Osteocyte (in vitro differentiated cells): ENCODE data around the gene PPP1R3D. TPM values are rescaled to one million over a fixed set of nuclear protein-coding genes. Genes with fewer than 3 reads are reported as not detected.

Experiments
- DNase-seq: peaks from one replicate; pipeline ENCODE4 v3.0.0; 2021; ENCODE audit warnings: mixed read lengths; ENCODE audit not compliant: unreplicated experiment; ENCODE audit errors: extremely low spot score
- H3K27ac Mint-ChIP-seq: one replicate; pipeline ENCODE4 v1.8.0; 2021; ENCODE audit warnings: mild to moderate bottlenecking, mixed read lengths; ENCODE audit not compliant: unreplicated experiment
- H3K27me3 Mint-ChIP-seq: one replicate; pipeline ENCODE4 v1.8.0; 2021; ENCODE audit warnings: mixed read lengths; ENCODE audit not compliant: unreplicated experiment
- H3K36me3 Mint-ChIP-seq: one replicate; pipeline ENCODE4 v1.8.0; 2021; ENCODE audit warnings: mixed read lengths; ENCODE audit not compliant: unreplicated experiment
- H3K4me1 Mint-ChIP-seq: one replicate; pipeline ENCODE4 v1.8.0; 2021; ENCODE audit warnings: mixed read lengths; ENCODE audit not compliant: unreplicated experiment
- H3K4me3 Mint-ChIP-seq: one replicate; pipeline ENCODE4 v1.8.0; 2021; ENCODE audit warnings: mild to moderate bottlenecking, moderate library complexity, mixed read lengths; ENCODE audit not compliant: unreplicated experiment
- H3K9me3 Mint-ChIP-seq: one replicate; pipeline ENCODE4 v1.8.0; 2021; ENCODE audit warnings: mixed read lengths; ENCODE audit not compliant: unreplicated experiment
- CTCF ChIP-seq: fragments of 200-600 bp; sonication (generic); IDR thresholded peaks from 2 replicates; pipeline ENCODE4 v1.5.0; 2021; ENCODE audit warnings: antibody characterized with exemption, mild to moderate bottlenecking, moderate library complexity
- total RNA-seq: library from RNA; stranded (reverse); gene quantifications from 2 replicates; pipeline ENCODE4 v1.2.1, GENCODE V29; 2021

The PPP1R3D gene
- total RNA-seq, 1 donor from 2014 or later, result 7.3 TPM

DNA sequence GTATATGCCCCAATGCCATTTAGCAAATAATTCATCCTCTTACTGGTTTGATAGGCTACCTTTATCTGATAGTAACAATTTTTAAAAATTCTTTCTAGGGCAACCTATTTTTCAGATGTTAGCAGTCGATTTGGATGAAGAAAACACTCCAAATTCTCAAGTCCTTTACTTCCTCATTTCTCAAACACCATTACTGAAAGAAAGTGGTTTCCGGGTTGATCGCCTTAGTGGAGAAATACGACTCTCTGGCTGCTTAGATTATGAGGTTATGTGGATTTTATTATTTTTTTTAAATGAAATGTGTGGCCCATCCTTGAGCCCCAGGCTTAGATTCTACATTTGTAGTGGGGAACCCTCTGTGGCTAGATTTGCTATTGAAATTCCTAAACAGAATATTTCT, 44.4 kb upstream of the PPP1R3D start:
- no peak for TF ChIP-seq CTCF
- no peak for DNase-seq
- Mint-ChIP-seq H3K4me3 (no peak overlapping the region), H3K27ac (no peak overlapping the region), H3K4me1 (no peaks in the 10 kb centered on the region), H3K27me3 (peaks cover 6% of the 10 kb centered on the region), H3K9me3 (peaks cover 8% of the 10 kb centered on the region), H3K36me3 (no peaks in the 10 kb centered on the region)

GRCh38 chr20:59983076-59983475, 43.0 kb upstream of the PPP1R3D start:
- no peak overlapping the region for H3K4me3 Mint-ChIP-seq
- H3K27me3 Mint-ChIP-seq, result peaks cover 6% of the 10 kb centered on the region
- H3K27ac Mint-ChIP-seq, result no peak overlapping the region
- peak; percentile 30 for DNase-seq
- no peak for TF ChIP-seq CTCF
- peaks cover 8% of the 10 kb centered on the region for H3K9me3 Mint-ChIP-seq
- no peaks in the 10 kb centered on the region for H3K4me1 Mint-ChIP-seq
- no peaks in the 10 kb centered on the region for H3K36me3 Mint-ChIP-seq

- no peak overlapping the region for H3K27ac Mint-ChIP-seq
- H3K27me3 Mint-ChIP-seq, result peaks cover 5% of the 10 kb centered on the region
- peaks cover 3% of the 10 kb centered on the region for H3K4me1 Mint-ChIP-seq
- TF ChIP-seq CTCF, result no peak
- H3K4me3 Mint-ChIP-seq, result no peak overlapping the region
- peaks cover 6% of the 10 kb centered on the region for H3K9me3 Mint-ChIP-seq
- DNase-seq, result peak; percentile 77
- H3K36me3 Mint-ChIP-seq, result no peaks in the 10 kb centered on the region
Measured at GRCh38 chr20:59977086-59977485, 37.0 kb upstream of the PPP1R3D start.

GRCh38 chr20:59976156-59976782, 36.2 kb upstream of the PPP1R3D start:
- DNase-seq, result peak; percentile 40
- H3K36me3 Mint-ChIP-seq, result no peaks in the 10 kb centered on the region
- no peak overlapping the region for H3K27ac Mint-ChIP-seq
- H3K9me3 Mint-ChIP-seq, result no peaks in the 10 kb centered on the region
- H3K4me3 Mint-ChIP-seq, result no peak overlapping the region
- peaks cover 3% of the 10 kb centered on the region for H3K27me3 Mint-ChIP-seq
- peaks cover 3% of the 10 kb centered on the region for H3K4me1 Mint-ChIP-seq
- no peak for TF ChIP-seq CTCF

DNA sequence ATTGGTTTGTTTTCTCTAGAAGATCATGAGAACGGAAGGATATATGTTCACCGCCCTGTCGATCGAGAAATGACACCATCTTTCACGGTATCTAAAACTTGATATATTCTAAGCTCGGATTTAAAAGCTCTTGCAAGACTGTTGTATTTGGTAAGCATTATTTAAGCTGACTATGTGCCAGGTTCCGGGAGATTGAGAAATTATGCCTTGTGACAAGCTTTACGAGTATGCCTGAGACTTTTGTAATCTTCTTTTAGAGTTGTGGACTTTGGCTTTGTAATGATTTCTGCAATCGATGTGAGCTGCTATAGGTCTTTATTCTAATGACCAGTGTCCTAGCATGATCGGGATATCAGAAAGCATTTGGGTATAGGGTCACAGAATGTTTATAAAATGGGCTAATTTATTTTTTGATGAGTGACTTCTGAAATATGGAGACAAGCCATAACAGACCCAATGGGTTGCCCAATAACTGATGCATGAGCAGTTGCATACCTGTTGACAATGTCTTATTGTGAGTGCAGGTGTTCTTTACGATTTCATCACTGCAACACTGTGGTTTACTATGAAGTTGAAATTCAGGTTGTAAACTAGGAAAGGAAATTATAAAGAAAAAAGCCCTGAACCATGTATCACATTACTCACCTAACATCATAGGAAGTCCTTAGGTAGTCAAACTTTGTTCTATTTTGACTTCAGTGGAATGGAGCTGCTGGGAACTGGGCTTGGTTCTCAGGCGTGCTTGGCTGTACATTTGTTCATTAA, 32.1 kb upstream of the PPP1R3D start:
- Mint-ChIP-seq H3K9me3 (no peaks in the 10 kb centered on the region), H3K4me1 (peaks cover 3% of the 10 kb centered on the region), H3K27ac (no peak overlapping the region), H3K36me3 (no peaks in the 10 kb centered on the region), H3K4me3 (no peak overlapping the region), H3K27me3 (peaks cover 9% of the 10 kb centered on the region)
- TF ChIP-seq CTCF, result no peak
- DNase-seq, result no peak
